Keratinocyte (primary cell): ENCODE measurements around the gene NUP210. TPM values are rescaled to one million over a fixed set of nuclear protein-coding genes. Genes with fewer than 3 reads are reported as not detected.

ENCODE experiments used
- DNase-seq: peaks from one replicate; pipeline ENCODE4 v3.0.0-alpha.2; 2011; ENCODE audit warnings: low read depth, missing footprints, low spot score
- FAIRE-seq: peaks from 2 replicates; lab custom pipeline; 2011; peaks lifted over from hg19 to GRCh38; lab: Jason Lieb, UNC
- H2AFZ ChIP-seq: 2 replicates; pipeline ENCODE4 v1.6.0; 2012; ENCODE audit warnings: low read length, control low read depth, inconsistent platforms; ENCODE audit not compliant: control insufficient read depth
- H3K27ac ChIP-seq: 2 replicates; pipeline ENCODE4 v1.5.1; 2011; ENCODE audit warnings: low read length; ENCODE audit not compliant: control insufficient read depth, insufficient read depth
- H3K27me3 ChIP-seq: 3 replicates; pipeline ENCODE4 v1.6.0; 2011; ENCODE audit warnings: low read length; ENCODE audit not compliant: control insufficient read depth, insufficient read depth; ENCODE audit errors: extremely low read depth
- H3K36me3 ChIP-seq, 2 experiments: 2 replicates in 1 of 2; 3 replicates in 1 of 2; pipeline ENCODE4 v1.5.1; 2011; ENCODE audit warnings: low read length in 2 of 2, mild to moderate bottlenecking in 1 of 2; ENCODE audit not compliant: control insufficient read depth in 2 of 2, insufficient read depth in 2 of 2; ENCODE audit errors: extremely low read depth in 1 of 2
- H3K4me1 ChIP-seq: 3 replicates; pipeline ENCODE4 v1.5.1; 2011; ENCODE audit warnings: low read length; ENCODE audit not compliant: control insufficient read depth, insufficient read depth; ENCODE audit errors: extremely low read depth
- H3K4me2 ChIP-seq: 3 replicates; pipeline ENCODE4 v1.6.0; 2011; ENCODE audit warnings: low read depth, low read length; ENCODE audit not compliant: control insufficient read depth, insufficient read depth; ENCODE audit errors: extremely low read depth
- H3K4me3 ChIP-seq, 3 experiments: fragments of 200-600 bp in 1 of 3; sonication (generic) in 1 of 3; 2 replicates in 2 of 3; 3 replicates in 1 of 3; pipeline ENCODE4 v1.5.1; 2011 to 2016; ENCODE audit warnings: low read length in 3 of 3, mild to moderate bottlenecking in 3 of 3, control low read depth in 2 of 3, inconsistent platforms in 1 of 3, low read depth in 1 of 3, mixed read lengths in 1 of 3, mixed run types in 1 of 3, moderate library complexity in 1 of 3; ENCODE audit not compliant: control insufficient read depth in 2 of 3, insufficient read depth in 2 of 3; ENCODE audit errors: extremely low read depth in 1 of 3
- H3K79me2 ChIP-seq: 2 replicates; pipeline ENCODE4 v1.6.0; 2012; ENCODE audit warnings: low read length; ENCODE audit not compliant: control insufficient read depth, insufficient read depth
- H3K9ac ChIP-seq: 3 replicates; pipeline ENCODE4 v1.6.0; 2011; ENCODE audit warnings: low read length; ENCODE audit not compliant: control insufficient read depth, insufficient read depth; ENCODE audit errors: extremely low read depth
- H3K9me1 ChIP-seq: 3 replicates; pipeline ENCODE4 v1.6.0; 2011; ENCODE audit warnings: low read length; ENCODE audit not compliant: control insufficient read depth, insufficient read depth; ENCODE audit errors: extremely low read depth
- H3K9me3 ChIP-seq: 2 replicates; pipeline ENCODE4 v1.5.1; 2012; ENCODE audit warnings: low read depth, low read length; ENCODE audit not compliant: control insufficient read depth
- H4K20me1 ChIP-seq: 3 replicates; pipeline ENCODE4 v1.6.0; 2011; ENCODE audit warnings: low read length; ENCODE audit not compliant: control insufficient read depth, insufficient read depth; ENCODE audit errors: extremely low read depth
- EZH2 ChIP-seq: IDR thresholded peaks from one replicate; pipeline ENCODE4 v1.6.1; 2012; ENCODE audit warnings: inconsistent platforms, mild to moderate bottlenecking, low read length, moderate library complexity
- dilution Hi-C: fragments of 300-500 bp; cut with MboI; formaldehyde crosslinking; loops from one replicate; pipeline ENCODE4 v1.7.0; 2020; ENCODE audit warnings: low sequenced_read_pairs; ENCODE audit not compliant: extremely low pct_ligation_motif_present
- polyA plus RNA-seq, 5 experiments: library from polyadenylated mRNA; depleted of rRNA in 3 of 5; stranded (reverse) in 3 of 5; stranded (forward) in 1 of 5; unstranded in 1 of 5; fragments of >200 nt; gene quantifications; 1 replicate in 1 of 5; 2 replicates in 3 of 5; 3 replicates in 1 of 5; pipeline versions ENCODE4 v1.2.1 to v1.2.3, GENCODE V29; 2011 to 2012; ENCODE audit warnings: missing spikeins in 2 of 5, low read depth in 1 of 5, low replicate concordance in 1 of 5
- TF ChIP-seq, protein P1 (sequence below), 3 experiments: IDR thresholded peaks in 1 of 3; conservative IDR thresholded peaks in 1 of 3; optimal IDR thresholded peaks in 1 of 3; 2 replicates in 2 of 3; 3 replicates in 1 of 3; pipeline versions ENCODE3 to v1.5.1; 2011; ENCODE audit warnings: low read length in 3 of 3, mild to moderate bottlenecking in 3 of 3, moderate library complexity in 2 of 3, control low read depth in 1 of 3, inconsistent platforms in 1 of 3; ENCODE audit not compliant: insufficient read depth in 2 of 3; ENCODE audit errors: extremely low read depth in 1 of 3

Gene NUP210
- polyA plus RNA-seq, 1 donor (not counting 4 experiments of a cell fraction or from before 2014, with no cell fraction given), result 0.01 TPM

DNA sequence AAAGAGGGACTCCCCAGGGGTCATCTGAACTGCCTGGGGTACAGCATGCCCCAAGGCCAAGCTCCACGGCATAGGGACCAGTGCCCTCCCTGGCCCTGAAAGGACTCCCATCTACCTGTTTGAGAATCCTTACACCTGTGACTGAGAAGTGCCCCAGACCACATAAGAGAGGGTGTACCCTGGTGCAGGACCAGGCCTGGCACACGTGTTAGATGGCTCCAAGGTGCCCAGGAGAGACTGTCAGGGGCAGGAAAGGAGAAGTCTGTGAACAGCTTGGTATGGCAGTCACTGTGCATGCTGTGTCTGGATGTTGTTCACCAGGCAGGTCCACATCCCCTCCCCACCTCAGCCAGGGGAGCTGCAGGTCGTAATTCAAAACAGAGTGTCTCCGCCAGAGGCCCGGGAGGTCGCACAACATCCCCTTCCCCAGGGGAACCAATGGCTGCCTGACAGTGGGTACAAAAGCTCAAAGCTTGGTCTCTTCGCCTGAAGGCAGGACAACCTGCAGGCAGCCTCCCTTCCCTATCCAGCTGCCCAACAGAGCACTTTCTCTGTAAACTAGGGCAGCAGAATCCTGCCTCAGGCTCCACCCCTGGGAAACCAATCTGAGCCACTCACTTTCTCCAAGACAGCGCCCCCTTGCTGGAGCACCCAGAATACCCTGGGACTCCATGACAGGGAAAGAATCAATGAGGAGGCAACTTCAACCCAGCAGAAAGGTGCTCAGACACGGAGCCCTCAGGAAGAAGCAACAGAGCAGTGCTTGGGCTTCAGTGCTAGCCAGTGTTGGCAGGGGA, 3.9 kb downstream of the NUP210 start:
- peaks cover 2% of the 10 kb centered on the region for H3K4me1 ChIP-seq
- TF ChIP-seq, protein P1, sequence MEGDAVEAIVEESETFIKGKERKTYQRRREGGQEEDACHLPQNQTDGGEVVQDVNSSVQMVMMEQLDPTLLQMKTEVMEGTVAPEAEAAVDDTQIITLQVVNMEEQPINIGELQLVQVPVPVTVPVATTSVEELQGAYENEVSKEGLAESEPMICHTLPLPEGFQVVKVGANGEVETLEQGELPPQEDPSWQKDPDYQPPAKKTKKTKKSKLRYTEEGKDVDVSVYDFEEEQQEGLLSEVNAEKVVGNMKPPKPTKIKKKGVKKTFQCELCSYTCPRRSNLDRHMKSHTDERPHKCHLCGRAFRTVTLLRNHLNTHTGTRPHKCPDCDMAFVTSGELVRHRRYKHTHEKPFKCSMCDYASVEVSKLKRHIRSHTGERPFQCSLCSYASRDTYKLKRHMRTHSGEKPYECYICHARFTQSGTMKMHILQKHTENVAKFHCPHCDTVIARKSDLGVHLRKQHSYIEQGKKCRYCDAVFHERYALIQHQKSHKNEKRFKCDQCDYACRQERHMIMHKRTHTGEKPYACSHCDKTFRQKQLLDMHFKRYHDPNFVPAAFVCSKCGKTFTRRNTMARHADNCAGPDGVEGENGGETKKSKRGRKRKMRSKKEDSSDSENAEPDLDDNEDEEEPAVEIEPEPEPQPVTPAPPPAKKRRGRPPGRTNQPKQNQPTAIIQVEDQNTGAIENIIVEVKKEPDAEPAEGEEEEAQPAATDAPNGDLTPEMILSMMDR (optimal IDR thresholded peaks at IDR 0.05 in 1 of 3, IDR thresholded peaks at IDR 0.05 in 1 of 3, conservative IDR thresholded peaks at IDR 0.05 in 1 of 3; ENCODE audit: extremely low read depth in 1 of 3, insufficient read depth in 2 of 3, low read length in 3 of 3), result no peak
- no peak for TF ChIP-seq EZH2
- no peak overlapping the region for H3K27ac ChIP-seq
- no peak overlapping the region for H3K9ac ChIP-seq
- DNase-seq (no peak), FAIRE-seq (no peak)
- H3K4me3 ChIP-seq, result no peak overlapping the region
- H3K4me2 ChIP-seq, result no peak overlapping the region
- H3K9me3 ChIP-seq, result no peaks in the 10 kb centered on the region
- dilution Hi-C loops, result no loop called here
- no peaks in the 10 kb centered on the region for H3K9me1 ChIP-seq
- H4K20me1 ChIP-seq, result no peaks in the 10 kb centered on the region
- no peaks in the 10 kb centered on the region for H3K79me2 ChIP-seq
- H3K36me3 ChIP-seq, result no peaks in the 10 kb centered on the region
- no peak overlapping the region for H2AFZ ChIP-seq
- H3K27me3 ChIP-seq, result peaks cover 30% of the 10 kb centered on the region

DNA sequence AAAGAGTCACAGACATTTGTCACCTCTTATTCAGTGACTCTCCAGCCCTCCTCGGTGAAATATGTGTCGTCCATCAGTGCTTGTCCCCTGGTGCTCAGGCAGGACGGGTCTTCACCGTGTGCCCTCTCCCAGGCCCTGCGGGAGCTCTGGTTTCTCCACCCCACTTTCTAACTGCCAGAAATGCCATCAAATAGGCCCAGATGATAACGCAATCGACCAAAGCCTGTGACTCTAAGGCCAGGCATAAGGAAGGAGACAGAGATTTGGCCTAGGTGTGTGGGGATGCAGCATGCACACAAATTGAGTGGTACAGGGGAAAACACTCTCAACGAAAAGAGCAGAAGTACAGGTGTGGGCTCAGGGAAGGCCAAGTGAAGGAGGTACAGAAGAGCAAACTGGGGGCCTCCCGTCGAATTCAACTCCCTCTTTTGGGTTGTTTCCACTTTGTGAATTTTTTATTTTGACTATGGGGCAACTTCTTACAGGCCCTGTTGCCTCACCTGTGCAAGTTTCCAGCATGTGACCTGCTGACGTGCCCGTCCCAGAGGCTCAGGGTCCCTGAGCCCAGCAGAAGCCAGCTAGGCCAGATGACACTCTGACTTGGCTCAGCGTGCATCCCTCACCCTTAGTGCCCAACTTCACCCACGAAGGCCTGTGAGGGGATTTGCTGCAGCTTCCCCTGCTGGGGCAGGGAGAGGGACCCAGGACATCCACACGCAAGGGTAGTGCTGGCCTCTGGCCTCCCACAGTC, 4.7 kb downstream of the NUP210 start:
- FAIRE-seq (no peak), DNase-seq (no peak)
- H2AFZ ChIP-seq, result no peak overlapping the region
- H3K27ac ChIP-seq, result no peak overlapping the region
- no peak overlapping the region for H3K4me2 ChIP-seq
- H3K9me3 ChIP-seq, result no peaks in the 10 kb centered on the region
- H3K27me3 ChIP-seq, result peaks cover 22% of the 10 kb centered on the region
- no peaks in the 10 kb centered on the region for H3K36me3 ChIP-seq
- no peaks in the 10 kb centered on the region for H3K9me1 ChIP-seq
- H3K4me3 ChIP-seq, result no peak overlapping the region
- H3K79me2 ChIP-seq, result no peaks in the 10 kb centered on the region
- H3K4me1 ChIP-seq, result peaks cover 2% of the 10 kb centered on the region
- no peak overlapping the region for H3K9ac ChIP-seq
- no peaks in the 10 kb centered on the region for H4K20me1 ChIP-seq
- TF ChIP-seq EZH2, result no peak
- TF ChIP-seq, protein P1 (optimal IDR thresholded peaks at IDR 0.05 in 1 of 3, IDR thresholded peaks at IDR 0.05 in 1 of 3, conservative IDR thresholded peaks at IDR 0.05 in 1 of 3; ENCODE audit: extremely low read depth in 1 of 3, insufficient read depth in 2 of 3, low read length in 3 of 3), result no peak
- dilution Hi-C loops, result no loop called here
